ENCODE measurements around the gene MAP7D1. TPM values are rescaled to one million over a fixed set of nuclear protein-coding genes. Genes with fewer than 3 reads are reported as not detected.

Gene MAP7D1
- total and polyA plus RNA-seq, 2 of the 13 experiments (the other 11 are each of a cell fraction or from before 2014, with no cell fraction given) = 5.6 to 7.2 TPM

- TF ChIP-seq HNRNPK (IDR thresholded peaks at IDR 0.05; ENCODE audit: low read depth, low read length, poor library complexity, severe bottlenecking) (no peak), ZNF605 (CRISPR knock-in tag; IDR thresholded peaks at IDR 0.05) (peak; percentile 14; the same call in 1 of the 2 replicates), ZNF10 (CRISPR knock-in tag; IDR thresholded peaks at IDR 0.05; ENCODE audit: borderline replicate concordance, low read depth) (no peak), ZNF496 (CRISPR knock-in tag; IDR thresholded peaks at IDR 0.05; ENCODE audit: insufficient replicate concordance) (no peak), NAIF1 (CRISPR knock-in tag; IDR thresholded peaks at IDR 0.05; ENCODE audit: borderline replicate concordance) (no peak), ZNF232 (CRISPR knock-in tag; IDR thresholded peaks at IDR 0.05; ENCODE audit: borderline replicate concordance) (no peak), ZNF619 (CRISPR knock-in tag; IDR thresholded peaks at IDR 0.05) (no peak; the same call in 1 of the 2 replicates), CCDC6 (CRISPR knock-in tag; IDR thresholded peaks at IDR 0.05) (peak; percentile 55; the same call in 1 of the 2 replicates), ZNF207 (IDR thresholded peaks at IDR 0.05; ENCODE audit: borderline replicate concordance) (no peak), ZNF83 (CRISPR knock-in tag; IDR thresholded peaks at IDR 0.05; ENCODE audit: borderline replicate concordance) (no peak), ZNF512B (CRISPR knock-in tag; IDR thresholded peaks at IDR 0.05; ENCODE audit: borderline replicate concordance) (no peak), ZSCAN31 (CRISPR knock-in tag; IDR thresholded peaks at IDR 0.05; ENCODE audit: low read depth) (peak; percentile 91), RBAK (CRISPR knock-in tag; IDR thresholded peaks at IDR 0.05) (no peak), ZNF530 (CRISPR knock-in tag; IDR thresholded peaks at IDR 0.05; ENCODE audit: low read depth) (no peak), TBX2 (CRISPR knock-in tag; IDR thresholded peaks at IDR 0.05; ENCODE audit: borderline replicate concordance) (peak; percentile 43; the same call in 1 of the 2 replicates), ZFP37 (CRISPR knock-in tag; IDR thresholded peaks at IDR 0.05; ENCODE audit: borderline replicate concordance) (0 out of 2 replicates have a peak, but pooled peaks have one; percentile 40), BRF2 (CRISPR knock-in tag; IDR thresholded peaks at IDR 0.05) (no peak), ELF4 (CRISPR knock-in tag; IDR thresholded peaks at IDR 0.05; ENCODE audit: borderline replicate concordance) (no peak), FOXO4 (CRISPR knock-in tag; conservative IDR thresholded peaks at IDR 0.05) (no peak)
- TF ChIP-seq, protein P1, sequence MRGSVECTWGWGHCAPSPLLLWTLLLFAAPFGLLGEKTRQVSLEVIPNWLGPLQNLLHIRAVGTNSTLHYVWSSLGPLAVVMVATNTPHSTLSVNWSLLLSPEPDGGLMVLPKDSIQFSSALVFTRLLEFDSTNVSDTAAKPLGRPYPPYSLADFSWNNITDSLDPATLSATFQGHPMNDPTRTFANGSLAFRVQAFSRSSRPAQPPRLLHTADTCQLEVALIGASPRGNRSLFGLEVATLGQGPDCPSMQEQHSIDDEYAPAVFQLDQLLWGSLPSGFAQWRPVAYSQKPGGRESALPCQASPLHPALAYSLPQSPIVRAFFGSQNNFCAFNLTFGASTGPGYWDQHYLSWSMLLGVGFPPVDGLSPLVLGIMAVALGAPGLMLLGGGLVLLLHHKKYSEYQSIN (CRISPR knock-in tag; IDR thresholded peaks at IDR 0.05; ENCODE audit: borderline replicate concordance) = no peak
- TF ChIP-seq, protein P2, sequence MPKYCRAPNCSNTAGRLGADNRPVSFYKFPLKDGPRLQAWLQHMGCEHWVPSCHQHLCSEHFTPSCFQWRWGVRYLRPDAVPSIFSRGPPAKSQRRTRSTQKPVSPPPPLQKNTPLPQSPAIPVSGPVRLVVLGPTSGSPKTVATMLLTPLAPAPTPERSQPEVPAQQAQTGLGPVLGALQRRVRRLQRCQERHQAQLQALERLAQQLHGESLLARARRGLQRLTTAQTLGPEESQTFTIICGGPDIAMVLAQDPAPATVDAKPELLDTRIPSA (CRISPR knock-in tag; IDR thresholded peaks at IDR 0.05; ENCODE audit: borderline replicate concordance) = no peak
Measured at GRCh38 chr1:36187800-36188593, 32.0 kb downstream of the MAP7D1 start (continued).
